Fibroblast of lung (primary cell): ENCODE measurements around the gene ERGIC3.

ENCODE experiments used
- EZH2 ChIP-seq: IDR thresholded peaks from 2 replicates; pipeline ENCODE4 v1.5.1; 2012; ENCODE audit warnings: low read length, control low read depth, mild to moderate bottlenecking; ENCODE audit errors: missing control alignments
- TF ChIP-seq, protein P1 (sequence below), 2 donors: IDR thresholded peaks in 1 of 2; conservative IDR thresholded peaks in 1 of 2; 1 replicate in 1 of 2; 2 replicates in 1 of 2; pipeline ENCODE4 v1.5.1; 2011 to 2012; ENCODE audit warnings: low read length in 2 of 2, control low read depth in 1 of 2, inconsistent platforms in 1 of 2, low read depth in 1 of 2, mild to moderate bottlenecking in 1 of 2

DNA sequence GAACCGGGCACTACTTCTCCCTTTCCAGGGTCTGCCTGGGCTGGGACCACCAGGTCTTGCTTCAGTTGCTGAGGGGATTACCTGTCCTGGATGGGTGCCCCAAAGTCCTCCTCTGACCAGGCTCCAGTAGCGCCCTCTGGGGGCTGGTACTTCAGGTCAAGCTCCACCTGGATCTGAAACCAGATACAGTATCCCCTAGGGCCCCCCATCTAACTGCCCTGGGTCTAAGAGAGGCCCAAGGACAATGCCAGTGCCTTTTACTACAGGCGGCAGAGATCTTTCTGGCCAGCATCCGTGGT lies 62.5 kb downstream of the ERGIC3 start:
- no peak for TF ChIP-seq EZH2
- TF ChIP-seq, protein P1, sequence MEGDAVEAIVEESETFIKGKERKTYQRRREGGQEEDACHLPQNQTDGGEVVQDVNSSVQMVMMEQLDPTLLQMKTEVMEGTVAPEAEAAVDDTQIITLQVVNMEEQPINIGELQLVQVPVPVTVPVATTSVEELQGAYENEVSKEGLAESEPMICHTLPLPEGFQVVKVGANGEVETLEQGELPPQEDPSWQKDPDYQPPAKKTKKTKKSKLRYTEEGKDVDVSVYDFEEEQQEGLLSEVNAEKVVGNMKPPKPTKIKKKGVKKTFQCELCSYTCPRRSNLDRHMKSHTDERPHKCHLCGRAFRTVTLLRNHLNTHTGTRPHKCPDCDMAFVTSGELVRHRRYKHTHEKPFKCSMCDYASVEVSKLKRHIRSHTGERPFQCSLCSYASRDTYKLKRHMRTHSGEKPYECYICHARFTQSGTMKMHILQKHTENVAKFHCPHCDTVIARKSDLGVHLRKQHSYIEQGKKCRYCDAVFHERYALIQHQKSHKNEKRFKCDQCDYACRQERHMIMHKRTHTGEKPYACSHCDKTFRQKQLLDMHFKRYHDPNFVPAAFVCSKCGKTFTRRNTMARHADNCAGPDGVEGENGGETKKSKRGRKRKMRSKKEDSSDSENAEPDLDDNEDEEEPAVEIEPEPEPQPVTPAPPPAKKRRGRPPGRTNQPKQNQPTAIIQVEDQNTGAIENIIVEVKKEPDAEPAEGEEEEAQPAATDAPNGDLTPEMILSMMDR (conservative IDR thresholded peaks at IDR 0.05 in 1 of 2, IDR thresholded peaks at IDR 0.05 in 1 of 2; ENCODE audit: low read depth in 1 of 2, low read length in 2 of 2): peak; percentile 13 to 39
